GM18517 (cell line): ENCODE data around the gene DUOXA1.
"Not testable (repeated sequence)": the region's sequence is repeated elsewhere in the genome, so short reads cannot be mapped to it uniquely, and the experiment has no call there.

Experiments used
- ATAC-seq: cut with Tn5 transposase; IDR thresholded peaks from one replicate; pipeline ENCODE4 v1.9.1; 2021; ENCODE audit warnings: mild to moderate bottlenecking, moderate library complexity; ENCODE audit not compliant: unreplicated experiment

The DUOXA1 gene

DNA sequence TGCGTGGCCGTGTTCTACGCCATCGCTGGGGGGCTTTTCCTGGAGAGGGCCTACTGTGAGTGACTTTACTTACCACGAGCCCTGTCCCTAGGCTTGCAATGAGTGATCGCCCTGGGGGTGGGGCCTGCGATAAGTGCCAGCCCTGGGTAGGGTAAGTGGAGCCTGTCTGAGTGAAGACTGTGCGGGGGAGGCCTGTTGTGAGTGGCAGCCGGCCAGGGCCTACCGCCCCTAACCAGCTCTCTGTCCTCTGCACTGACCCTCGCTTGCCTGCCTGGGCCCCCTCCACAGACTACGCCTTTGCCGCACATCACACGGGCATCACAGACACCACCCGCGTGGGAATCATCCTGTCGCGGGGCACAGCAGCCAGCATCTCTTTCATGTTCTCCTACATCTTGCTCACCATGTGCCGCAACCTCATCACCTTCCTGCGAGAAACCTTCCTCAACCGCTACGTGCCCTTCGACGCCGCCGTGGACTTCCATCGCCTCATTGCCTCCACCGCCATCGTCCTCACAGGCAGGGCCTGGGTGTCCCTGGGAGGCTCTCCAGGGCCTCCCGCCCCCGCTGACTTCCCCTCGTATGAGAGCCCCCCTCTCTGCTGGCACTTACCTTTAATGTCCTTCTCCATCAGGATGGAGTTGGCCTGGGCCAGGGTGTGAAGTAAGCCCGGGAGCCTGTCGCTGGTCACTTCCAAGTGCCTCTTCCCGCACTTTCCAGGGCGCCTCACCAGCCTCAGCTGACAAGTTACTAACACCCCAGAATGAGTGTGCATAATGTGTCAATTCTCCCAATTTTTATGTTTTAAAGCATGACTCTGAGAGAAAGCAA is 22.5 kb upstream of the DUOXA1 start:
- no peak for ATAC-seq

- no peak for ATAC-seq
Measured at GRCh38 chr15:45150997-45151396, 21.3 kb upstream of the DUOXA1 start.

DNA sequence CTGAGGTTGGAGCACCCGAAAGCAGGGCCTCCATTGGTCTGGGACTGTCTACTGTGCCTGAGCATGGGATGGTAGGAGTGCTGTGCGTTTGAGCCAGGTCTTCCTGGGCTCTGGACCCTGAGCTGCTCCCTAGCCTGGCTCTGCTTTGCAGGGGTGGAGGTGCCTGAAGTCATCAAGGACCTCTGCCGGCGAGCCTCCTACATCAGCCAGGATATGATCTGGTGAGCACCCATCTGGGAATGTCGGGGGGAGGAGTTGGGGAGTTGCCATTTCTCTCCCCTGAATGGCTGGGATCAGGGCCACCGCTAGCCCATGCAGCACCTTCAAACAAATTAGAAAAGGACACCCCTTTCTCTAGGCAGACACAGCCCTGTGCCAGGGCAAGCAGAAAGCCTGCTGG is 20.8 kb upstream of the DUOXA1 start:
- no peak for ATAC-seq

- ATAC-seq = no peak
Measured at GRCh38 chr15:45149060-45149459, 19.4 kb upstream of the DUOXA1 start.

DNA sequence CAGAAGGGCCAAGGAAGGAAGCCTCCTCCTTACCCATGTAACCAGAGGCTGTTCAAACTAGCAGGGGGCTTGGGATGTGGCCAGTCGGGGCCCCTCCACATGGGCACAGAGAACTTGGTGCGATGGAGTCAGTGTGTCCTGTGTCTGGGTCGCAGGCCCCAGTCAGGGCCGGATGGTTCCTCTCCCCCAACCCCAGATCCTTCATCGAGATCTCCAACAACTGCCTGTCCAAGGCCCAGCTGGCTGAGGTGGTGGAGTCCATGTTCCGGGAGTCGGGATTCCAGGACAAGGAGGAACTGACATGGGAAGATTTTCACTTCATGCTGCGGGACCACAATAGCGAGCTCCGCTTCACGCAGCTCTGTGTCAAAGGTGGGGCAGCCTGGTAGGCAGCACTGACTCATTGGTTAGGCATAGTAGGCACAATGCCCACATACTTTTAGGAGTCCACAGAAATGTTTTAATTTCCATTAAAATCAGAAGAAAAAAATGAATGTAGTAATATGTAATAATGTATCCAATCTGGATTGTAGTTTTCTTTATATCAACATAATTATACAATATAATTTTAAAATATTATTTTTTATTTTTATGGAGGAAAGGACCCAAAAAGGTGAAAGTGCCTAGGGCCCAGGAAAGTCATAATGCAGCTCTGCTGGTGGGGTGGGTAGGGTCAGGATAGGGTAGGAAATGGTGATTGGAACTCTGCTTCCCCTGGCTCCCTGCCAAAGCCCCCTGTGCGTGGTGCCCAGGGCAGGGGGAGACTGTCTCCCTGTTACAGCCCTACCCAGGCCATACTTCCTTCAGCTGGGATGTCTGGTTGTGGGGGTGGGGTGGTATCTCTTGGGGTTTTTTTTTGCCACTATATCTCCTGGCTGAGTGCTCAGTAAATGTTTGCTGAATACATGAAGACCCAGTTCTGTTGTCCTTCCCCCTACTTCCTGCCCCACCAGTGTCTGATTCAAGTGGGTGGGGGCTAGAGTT is 18.7 kb upstream of the DUOXA1 start:
- no peak for ATAC-seq

- no peak for ATAC-seq
Measured at GRCh38 chr15:45147606-45148005, 17.9 kb upstream of the DUOXA1 start.

DNA sequence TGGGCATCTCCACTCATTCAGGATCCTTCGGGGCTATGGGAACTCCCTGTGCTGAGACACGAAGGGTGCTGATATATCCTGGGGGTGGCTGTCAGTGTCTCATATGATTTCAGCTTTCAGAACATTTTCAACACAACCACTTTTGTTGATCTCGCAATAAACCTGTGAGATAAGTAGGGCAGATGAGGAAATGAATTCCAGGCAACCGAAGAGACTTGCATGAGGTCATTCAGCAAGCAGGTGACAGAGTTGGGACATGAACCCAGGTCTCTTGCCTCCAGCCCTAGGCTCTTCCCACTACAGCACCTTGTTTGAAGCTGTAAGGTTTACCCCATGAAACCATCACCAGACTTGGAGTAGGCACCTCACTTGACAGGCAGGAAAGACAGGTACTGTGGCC is 16.7 kb upstream of the DUOXA1 start:
- no peak for ATAC-seq

GRCh38 chr15:45144775-45145174 is 15.1 kb upstream of the DUOXA1 start:
- ATAC-seq = no peak

DNA sequence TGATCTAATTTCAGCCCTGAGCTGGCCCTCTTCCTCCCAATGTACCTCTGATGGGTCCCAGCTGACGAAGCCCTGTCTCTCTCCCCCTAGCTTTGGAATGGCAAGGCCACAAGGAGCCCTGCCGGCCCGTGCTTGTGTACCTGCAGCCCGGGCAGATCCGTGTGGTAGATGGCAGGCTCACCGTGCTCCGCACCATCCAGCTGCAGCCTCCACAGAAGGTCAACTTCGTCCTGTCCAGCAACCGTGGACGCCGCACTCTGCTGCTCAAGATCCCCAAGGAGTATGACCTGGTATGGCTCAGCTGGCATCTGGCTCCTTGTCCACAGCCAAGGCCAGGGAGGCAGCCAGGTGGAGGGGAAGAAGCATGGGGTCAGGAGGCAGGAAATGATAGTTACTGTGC is 14.3 kb upstream of the DUOXA1 start:
- no peak for ATAC-seq

- no peak for ATAC-seq
Measured at GRCh38 chr15:45143056-45143455, 13.4 kb upstream of the DUOXA1 start.

GRCh38 chr15:45141386-45141785 is 11.7 kb upstream of the DUOXA1 start:
- ATAC-seq = no peak

DNA sequence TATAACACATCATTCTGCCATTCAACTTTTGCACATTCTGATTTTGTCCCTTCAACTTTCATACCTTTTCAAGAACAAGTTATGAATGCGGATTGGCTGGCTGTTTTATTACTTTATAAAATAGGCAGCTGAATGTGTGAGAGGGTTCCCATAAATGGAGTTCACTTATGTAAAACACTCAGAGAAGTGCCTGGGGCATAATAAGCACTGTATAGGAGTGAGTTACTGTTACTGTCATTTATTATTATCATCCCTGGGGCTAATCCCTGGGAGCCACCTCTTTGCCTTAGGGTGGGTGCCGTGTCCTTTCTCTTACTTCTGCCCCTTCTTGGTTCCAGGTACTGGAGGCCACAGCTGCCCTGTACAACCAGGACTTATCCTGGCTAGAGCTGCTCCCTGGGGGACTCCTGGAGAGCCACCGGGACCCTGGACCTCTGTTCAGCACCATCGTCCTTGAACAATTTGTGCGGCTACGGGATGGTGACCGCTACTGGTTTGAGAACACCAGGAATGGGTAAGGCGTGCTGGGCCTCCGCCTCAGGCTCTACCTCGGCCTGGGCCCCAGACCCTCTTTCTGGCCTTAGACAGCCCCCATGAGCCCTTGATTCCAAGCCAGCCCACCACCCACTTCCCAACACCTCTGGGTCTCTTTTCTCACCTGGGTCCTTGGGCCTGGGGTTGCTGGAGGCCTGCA is 11.0 kb upstream of the DUOXA1 start:
- no peak for ATAC-seq

DNA sequence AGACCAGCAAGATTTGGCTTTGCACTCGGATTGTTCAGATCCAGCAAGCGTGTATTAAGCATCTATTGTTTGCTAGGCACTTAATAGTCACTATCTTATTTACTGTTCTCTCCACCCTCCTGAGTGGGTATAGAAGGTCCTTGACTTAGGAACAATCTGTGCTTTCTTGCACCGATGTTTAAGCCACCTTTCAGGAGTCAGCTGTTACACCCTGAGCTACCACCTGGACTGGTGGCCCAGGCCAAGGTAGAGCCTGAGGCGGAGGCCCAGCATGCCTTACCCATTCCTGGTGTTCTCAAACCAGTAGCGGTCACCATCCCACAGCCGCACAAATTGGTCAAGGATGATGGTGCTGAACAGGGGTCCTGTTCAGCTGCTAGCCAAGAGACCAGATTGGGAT is 10.1 kb upstream of the DUOXA1 start:
- no peak for ATAC-seq

- ATAC-seq = no peak
Measured at GRCh38 chr15:45138814-45139765, 9.4 kb upstream of the DUOXA1 start.

- ATAC-seq = no peak
Measured at GRCh38 chr15:45137703-45138102, 8.0 kb upstream of the DUOXA1 start.

GRCh38 chr15:45136378-45136764 is 6.7 kb upstream of the DUOXA1 start:
- ATAC-seq = no peak

DNA sequence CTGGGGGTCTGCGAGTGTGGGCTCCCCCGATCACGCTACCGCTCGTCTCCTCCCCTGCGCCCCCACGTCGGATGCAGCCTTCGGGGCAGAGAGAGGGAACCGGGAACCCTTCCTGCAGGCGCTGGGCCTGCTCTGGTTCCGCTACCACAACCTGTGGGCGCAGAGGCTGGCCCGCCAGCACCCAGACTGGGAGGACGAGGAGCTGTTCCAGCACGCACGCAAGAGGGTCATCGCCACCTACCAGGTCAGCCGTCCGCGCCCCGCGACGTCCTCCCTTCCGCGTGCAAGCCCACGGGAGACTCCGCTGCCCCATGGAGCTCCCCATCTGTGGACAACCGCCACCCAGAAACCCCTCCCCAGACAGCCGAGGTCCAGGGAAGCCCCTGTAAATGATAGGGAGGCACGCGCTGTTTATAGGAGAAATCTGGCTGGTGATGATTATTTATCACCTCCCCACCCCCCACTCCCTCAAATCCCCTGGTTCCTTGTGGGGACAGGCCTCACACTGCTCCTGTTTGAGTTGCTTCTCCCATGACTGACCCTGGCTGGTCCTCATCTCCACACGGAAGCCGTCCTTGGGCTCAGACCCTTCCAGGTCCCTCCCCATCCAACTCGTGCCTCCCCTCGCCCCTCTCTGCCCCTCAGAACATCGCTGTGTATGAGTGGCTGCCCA is 6.2 kb upstream of the DUOXA1 start:
- not testable (repeated sequence) for ATAC-seq

DNA sequence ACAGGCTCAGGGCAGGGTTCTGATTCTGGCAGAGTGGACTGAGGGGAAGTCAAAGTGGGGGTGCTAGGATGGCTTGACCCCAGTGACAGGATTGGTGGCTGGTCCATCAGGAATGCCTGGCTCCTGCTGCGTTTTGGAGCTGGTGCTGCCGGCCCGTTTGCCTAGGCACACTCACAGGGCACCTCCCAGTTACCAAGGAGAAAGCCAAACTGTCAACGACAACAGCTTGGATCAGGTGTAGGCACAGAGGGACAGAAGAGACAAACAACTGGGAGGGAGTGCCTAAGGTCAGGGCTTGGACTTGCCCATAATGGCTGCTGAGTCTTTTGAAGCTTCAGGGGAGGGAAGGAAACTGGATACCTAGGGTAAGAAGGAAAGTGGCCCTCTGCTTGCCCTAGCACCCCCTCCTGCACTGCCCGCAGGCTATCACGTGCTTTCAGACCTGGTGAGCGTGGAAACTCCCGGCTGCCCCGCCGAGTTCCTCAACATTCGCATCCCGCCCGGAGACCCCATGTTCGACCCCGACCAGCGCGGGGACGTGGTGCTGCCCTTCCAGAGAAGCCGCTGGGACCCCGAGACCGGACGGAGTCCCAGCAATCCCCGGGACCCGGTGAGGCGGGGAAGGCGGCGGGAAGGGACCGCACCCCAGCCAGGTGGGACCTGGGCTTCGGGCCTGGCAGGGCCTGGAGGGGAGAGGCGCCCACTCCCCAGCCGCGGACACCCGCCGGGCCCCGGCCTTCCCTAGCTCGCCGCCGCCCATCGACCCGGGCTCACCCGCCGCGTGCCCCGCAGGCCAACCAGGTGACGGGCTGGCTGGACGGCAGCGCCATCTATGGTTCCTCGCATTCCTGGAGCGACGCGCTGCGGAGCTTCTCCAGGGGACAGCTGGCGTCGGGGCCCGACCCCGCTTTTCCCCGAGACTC is 5.3 kb upstream of the DUOXA1 start:
- ATAC-seq = no peak

- no peak for ATAC-seq
Measured at GRCh38 chr15:45134046-45134445, 4.4 kb upstream of the DUOXA1 start.
